Measurements from ENCODE around the gene KRI1.

Gene KRI1

DNA sequence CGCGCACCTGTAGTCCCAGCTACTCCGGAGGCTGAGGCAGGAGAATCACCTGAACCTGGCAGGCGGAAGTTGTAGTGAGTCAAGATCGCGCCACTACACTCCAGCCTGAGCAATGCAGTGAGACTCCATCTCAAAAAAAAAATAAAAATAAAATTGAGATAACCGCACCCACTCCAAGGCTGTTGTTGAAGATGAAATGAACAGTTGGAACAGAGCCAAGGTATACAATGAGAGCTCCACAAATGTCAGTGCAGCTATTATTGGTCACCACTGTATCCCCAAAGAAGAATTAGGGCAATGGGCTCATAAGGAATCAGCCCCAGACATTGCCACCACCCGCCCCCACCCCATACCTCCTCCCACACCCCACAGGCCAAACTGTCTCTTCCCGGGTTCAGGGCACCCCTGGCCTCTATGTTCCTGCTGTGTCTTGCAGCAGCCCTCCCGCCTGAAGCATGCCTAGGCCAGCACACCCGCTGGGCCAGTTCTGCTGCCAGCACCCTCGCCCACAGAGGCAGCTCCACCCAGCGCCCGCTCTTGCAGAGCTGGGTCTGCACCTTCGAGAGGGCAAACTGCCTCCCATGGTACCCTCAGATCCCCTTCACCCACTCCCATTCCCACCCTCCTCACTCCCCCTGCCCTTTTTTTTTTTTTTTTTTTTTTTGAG lies 45.0 kb downstream of the KRI1 start:
- no peak for TF ChIP-seq ESRRG (CRISPR knock-in tag; IDR thresholded peaks at IDR 0.05)
- TF ChIP-seq SNAI2 (CRISPR knock-in tag; IDR thresholded peaks at IDR 0.05): no peak
- no peak for TF ChIP-seq BACH2 (CRISPR knock-in tag; IDR thresholded peaks at IDR 0.05; ENCODE audit: borderline replicate concordance)
- no peak for TF ChIP-seq ISL1 (CRISPR knock-in tag; IDR thresholded peaks at IDR 0.05)
- no peak for TF ChIP-seq ZNF565 (CRISPR knock-in tag; conservative IDR thresholded peaks at IDR 0.05; ENCODE audit: low read depth)
- TF ChIP-seq PPARA (CRISPR knock-in tag; IDR thresholded peaks at IDR 0.05; ENCODE audit: borderline replicate concordance): no peak
- no peak for TF ChIP-seq ZC3H10 (CRISPR knock-in tag; IDR thresholded peaks at IDR 0.05)
- TF ChIP-seq, protein P1, sequence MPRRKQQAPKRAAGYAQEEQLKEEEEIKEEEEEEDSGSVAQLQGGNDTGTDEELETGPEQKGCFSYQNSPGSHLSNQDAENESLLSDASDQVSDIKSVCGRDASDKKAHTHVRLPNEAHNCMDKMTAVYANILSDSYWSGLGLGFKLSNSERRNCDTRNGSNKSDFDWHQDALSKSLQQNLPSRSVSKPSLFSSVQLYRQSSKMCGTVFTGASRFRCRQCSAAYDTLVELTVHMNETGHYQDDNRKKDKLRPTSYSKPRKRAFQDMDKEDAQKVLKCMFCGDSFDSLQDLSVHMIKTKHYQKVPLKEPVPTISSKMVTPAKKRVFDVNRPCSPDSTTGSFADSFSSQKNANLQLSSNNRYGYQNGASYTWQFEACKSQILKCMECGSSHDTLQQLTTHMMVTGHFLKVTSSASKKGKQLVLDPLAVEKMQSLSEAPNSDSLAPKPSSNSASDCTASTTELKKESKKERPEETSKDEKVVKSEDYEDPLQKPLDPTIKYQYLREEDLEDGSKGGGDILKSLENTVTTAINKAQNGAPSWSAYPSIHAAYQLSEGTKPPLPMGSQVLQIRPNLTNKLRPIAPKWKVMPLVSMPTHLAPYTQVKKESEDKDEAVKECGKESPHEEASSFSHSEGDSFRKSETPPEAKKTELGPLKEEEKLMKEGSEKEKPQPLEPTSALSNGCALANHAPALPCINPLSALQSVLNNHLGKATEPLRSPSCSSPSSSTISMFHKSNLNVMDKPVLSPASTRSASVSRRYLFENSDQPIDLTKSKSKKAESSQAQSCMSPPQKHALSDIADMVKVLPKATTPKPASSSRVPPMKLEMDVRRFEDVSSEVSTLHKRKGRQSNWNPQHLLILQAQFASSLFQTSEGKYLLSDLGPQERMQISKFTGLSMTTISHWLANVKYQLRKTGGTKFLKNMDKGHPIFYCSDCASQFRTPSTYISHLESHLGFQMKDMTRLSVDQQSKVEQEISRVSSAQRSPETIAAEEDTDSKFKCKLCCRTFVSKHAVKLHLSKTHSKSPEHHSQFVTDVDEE (CRISPR knock-in tag; IDR thresholded peaks at IDR 0.05): no peak
- TF ChIP-seq, protein P2, sequence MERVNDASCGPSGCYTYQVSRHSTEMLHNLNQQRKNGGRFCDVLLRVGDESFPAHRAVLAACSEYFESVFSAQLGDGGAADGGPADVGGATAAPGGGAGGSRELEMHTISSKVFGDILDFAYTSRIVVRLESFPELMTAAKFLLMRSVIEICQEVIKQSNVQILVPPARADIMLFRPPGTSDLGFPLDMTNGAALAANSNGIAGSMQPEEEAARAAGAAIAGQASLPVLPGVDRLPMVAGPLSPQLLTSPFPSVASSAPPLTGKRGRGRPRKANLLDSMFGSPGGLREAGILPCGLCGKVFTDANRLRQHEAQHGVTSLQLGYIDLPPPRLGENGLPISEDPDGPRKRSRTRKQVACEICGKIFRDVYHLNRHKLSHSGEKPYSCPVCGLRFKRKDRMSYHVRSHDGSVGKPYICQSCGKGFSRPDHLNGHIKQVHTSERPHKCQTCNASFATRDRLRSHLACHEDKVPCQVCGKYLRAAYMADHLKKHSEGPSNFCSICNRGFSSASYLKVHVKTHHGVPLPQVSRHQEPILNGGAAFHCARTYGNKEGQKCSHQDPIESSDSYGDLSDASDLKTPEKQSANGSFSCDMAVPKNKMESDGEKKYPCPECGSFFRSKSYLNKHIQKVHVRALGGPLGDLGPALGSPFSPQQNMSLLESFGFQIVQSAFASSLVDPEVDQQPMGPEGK (CRISPR knock-in tag; IDR thresholded peaks at IDR 0.05; ENCODE audit: borderline replicate concordance): no peak
- TF ChIP-seq, protein P3, sequence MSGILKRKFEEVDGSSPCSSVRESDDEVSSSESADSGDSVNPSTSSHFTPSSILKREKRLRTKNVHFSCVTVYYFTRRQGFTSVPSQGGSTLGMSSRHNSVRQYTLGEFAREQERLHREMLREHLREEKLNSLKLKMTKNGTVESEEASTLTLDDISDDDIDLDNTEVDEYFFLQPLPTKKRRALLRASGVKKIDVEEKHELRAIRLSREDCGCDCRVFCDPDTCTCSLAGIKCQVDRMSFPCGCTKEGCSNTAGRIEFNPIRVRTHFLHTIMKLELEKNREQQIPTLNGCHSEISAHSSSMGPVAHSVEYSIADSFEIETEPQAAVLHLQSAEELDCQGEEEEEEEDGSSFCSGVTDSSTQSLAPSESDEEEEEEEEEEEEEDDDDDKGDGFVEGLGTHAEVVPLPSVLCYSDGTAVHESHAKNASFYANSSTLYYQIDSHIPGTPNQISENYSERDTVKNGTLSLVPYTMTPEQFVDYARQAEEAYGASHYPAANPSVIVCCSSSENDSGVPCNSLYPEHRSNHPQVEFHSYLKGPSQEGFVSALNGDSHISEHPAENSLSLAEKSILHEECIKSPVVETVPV (CRISPR knock-in tag; IDR thresholded peaks at IDR 0.05): no peak
- no peak for TF ChIP-seq ZFP3 (CRISPR knock-in tag; IDR thresholded peaks at IDR 0.05)
- no peak for TF ChIP-seq ZNF70 (CRISPR knock-in tag; IDR thresholded peaks at IDR 0.05)
- TF ChIP-seq ZNF8 (CRISPR knock-in tag; IDR thresholded peaks at IDR 0.05): no peak
- TF ChIP-seq, protein P4, sequence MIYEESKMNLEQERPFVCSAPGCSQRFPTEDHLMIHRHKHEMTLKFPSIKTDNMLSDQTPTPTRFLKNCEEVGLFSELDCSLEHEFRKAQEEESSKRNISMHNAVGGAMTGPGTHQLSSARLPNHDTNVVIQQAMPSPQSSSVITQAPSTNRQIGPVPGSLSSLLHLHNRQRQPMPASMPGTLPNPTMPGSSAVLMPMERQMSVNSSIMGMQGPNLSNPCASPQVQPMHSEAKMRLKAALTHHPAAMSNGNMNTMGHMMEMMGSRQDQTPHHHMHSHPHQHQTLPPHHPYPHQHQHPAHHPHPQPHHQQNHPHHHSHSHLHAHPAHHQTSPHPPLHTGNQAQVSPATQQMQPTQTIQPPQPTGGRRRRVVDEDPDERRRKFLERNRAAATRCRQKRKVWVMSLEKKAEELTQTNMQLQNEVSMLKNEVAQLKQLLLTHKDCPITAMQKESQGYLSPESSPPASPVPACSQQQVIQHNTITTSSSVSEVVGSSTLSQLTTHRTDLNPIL (CRISPR knock-in tag; IDR thresholded peaks at IDR 0.05; ENCODE audit: low read depth): no peak
- no peak for TF ChIP-seq GLIS3 (CRISPR knock-in tag; IDR thresholded peaks at IDR 0.05)
- TF ChIP-seq RARB (CRISPR knock-in tag; IDR thresholded peaks at IDR 0.05): no peak
- no peak for ATAC-seq

DNA sequence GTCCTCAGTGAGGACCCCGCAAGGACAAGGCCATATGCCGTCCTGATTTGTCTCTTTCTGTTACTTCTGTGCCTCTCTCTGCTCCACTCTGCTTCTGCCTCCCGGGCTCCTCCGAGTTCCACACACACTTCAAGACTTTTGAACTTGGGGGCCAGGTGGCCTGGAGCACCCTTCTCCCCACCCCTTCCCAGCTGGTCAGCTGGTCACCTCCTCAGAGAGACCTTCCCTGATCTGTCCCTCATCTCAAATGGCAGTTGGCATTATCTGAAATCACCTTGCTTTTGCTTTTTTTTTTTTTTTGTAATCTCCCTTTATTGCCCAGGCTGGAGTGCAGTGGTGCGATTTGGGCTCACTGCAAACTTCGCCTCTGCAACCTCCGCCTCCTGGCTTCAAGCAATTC lies 46.4 kb downstream of the KRI1 start:
- no peak for TF ChIP-seq TOX (CRISPR knock-in tag; IDR thresholded peaks at IDR 0.05; ENCODE audit: borderline replicate concordance)
- no peak for TF ChIP-seq ISL1 (CRISPR knock-in tag; IDR thresholded peaks at IDR 0.05)
- TF ChIP-seq ZNF70 (CRISPR knock-in tag; IDR thresholded peaks at IDR 0.05): peak; percentile 98
- TF ChIP-seq GLIS3 (CRISPR knock-in tag; IDR thresholded peaks at IDR 0.05): no peak
- TF ChIP-seq, protein P5, sequence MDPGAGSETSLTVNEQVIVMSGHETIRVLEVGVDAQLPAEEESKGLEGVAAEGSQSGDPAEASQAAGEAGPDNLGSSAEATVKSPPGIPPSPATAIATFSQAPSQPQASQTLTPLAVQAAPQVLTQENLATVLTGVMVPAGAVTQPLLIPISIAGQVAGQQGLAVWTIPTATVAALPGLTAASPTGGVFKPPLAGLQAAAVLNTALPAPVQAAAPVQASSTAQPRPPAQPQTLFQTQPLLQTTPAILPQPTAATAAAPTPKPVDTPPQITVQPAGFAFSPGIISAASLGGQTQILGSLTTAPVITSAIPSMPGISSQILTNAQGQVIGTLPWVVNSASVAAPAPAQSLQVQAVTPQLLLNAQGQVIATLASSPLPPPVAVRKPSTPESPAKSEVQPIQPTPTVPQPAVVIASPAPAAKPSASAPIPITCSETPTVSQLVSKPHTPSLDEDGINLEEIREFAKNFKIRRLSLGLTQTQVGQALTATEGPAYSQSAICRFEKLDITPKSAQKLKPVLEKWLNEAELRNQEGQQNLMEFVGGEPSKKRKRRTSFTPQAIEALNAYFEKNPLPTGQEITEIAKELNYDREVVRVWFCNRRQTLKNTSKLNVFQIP (CRISPR knock-in tag; IDR thresholded peaks at IDR 0.05; ENCODE audit: borderline replicate concordance, low read depth): no peak
- TF ChIP-seq PPARA (CRISPR knock-in tag; IDR thresholded peaks at IDR 0.05; ENCODE audit: borderline replicate concordance): no peak
- TF ChIP-seq, protein P4 (CRISPR knock-in tag; IDR thresholded peaks at IDR 0.05; ENCODE audit: low read depth): no peak
- no peak for ATAC-seq
